ENCODE measurements around the gene CAPG. TPM values are rescaled to one million over a fixed set of nuclear protein-coding genes. Genes with fewer than 3 reads are reported as not detected.

The CAPG gene
- polyA plus RNA-seq, 1 donor (not counting 4 experiments of a cell fraction or from before 2014, with no cell fraction given), result 466 TPM

- no peak for FAIRE-seq
- dilution Hi-C loops (cut with MboI; ENCODE audit: extremely low pct_ligation_motif_present, low sequenced_read_pairs), result no loop called here
- H2AFZ ChIP-seq (ENCODE audit: control insufficient read depth, low read length), result peak overlapping the region; percentile 33
These were observed 28.2 kb upstream of the CAPG start for GRCh38 chr2:85438201-85439024.

GRCh38 chr2:85437488-85438200 is 27.5 kb upstream of the CAPG start:
- Histone ChIP-seq H3K4me3 (ENCODE audit: control insufficient read depth in 2 of 3, extremely low read depth in 1 of 3, insufficient read depth in 2 of 3, low read depth in 1 of 3, low read length in 3 of 3) (peak overlapping the region in 1 of 3 experiments; percentile 39), H4K20me1 (ENCODE audit: control insufficient read depth, extremely low read depth, insufficient read depth, low read length) (no peaks in the 10 kb centered on the region), H3K4me1 (ENCODE audit: control insufficient read depth, extremely low read depth, insufficient read depth, low read length) (peaks cover 25% of the 10 kb centered on the region), H3K9me1 (ENCODE audit: control insufficient read depth, extremely low read depth, insufficient read depth, low read length) (no peaks in the 10 kb centered on the region), H3K27me3 (ENCODE audit: control insufficient read depth, extremely low read depth, insufficient read depth, low read length) (no peaks in the 10 kb centered on the region), H2AFZ (ENCODE audit: control insufficient read depth, low read length) (peak overlapping the region; percentile 29), H3K9me3 (ENCODE audit: control insufficient read depth, low read depth, low read length) (no peaks in the 10 kb centered on the region), H3K36me3 (ENCODE audit: control insufficient read depth in 2 of 2, extremely low read depth in 1 of 2, insufficient read depth in 2 of 2, low read length in 2 of 2) (no peaks in the 10 kb centered on the region), H3K4me2 (ENCODE audit: control insufficient read depth, extremely low read depth, insufficient read depth, low read depth, low read length) (peak overlapping the region; percentile 67), H3K79me2 (ENCODE audit: control insufficient read depth, insufficient read depth, low read length) (no peaks in the 10 kb centered on the region), H3K9ac (ENCODE audit: control insufficient read depth, extremely low read depth, insufficient read depth, low read length) (peak overlapping the region; percentile 57), H3K27ac (ENCODE audit: control insufficient read depth, insufficient read depth, low read length) (peak overlapping the region; percentile 36)
- TF ChIP-seq, protein P1, sequence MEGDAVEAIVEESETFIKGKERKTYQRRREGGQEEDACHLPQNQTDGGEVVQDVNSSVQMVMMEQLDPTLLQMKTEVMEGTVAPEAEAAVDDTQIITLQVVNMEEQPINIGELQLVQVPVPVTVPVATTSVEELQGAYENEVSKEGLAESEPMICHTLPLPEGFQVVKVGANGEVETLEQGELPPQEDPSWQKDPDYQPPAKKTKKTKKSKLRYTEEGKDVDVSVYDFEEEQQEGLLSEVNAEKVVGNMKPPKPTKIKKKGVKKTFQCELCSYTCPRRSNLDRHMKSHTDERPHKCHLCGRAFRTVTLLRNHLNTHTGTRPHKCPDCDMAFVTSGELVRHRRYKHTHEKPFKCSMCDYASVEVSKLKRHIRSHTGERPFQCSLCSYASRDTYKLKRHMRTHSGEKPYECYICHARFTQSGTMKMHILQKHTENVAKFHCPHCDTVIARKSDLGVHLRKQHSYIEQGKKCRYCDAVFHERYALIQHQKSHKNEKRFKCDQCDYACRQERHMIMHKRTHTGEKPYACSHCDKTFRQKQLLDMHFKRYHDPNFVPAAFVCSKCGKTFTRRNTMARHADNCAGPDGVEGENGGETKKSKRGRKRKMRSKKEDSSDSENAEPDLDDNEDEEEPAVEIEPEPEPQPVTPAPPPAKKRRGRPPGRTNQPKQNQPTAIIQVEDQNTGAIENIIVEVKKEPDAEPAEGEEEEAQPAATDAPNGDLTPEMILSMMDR (optimal IDR thresholded peaks at IDR 0.05 in 1 of 3, IDR thresholded peaks at IDR 0.05 in 1 of 3, conservative IDR thresholded peaks at IDR 0.05 in 1 of 3; ENCODE audit: extremely low read depth in 1 of 3, insufficient read depth in 2 of 3, low read length in 3 of 3), result no peak
- no peak for TF ChIP-seq EZH2 (IDR thresholded peaks at IDR 0.05; ENCODE audit: low read length)
- no peak for DNase-seq (ENCODE audit: low read depth, low spot score)
- dilution Hi-C loops (cut with MboI; ENCODE audit: extremely low pct_ligation_motif_present, low sequenced_read_pairs), result no loop called here
- no peak for FAIRE-seq

More at GRCh38 chr2:85438201-85439024, 28.2 kb upstream of the CAPG start:
- H3K4me2 ChIP-seq (ENCODE audit: control insufficient read depth, extremely low read depth, insufficient read depth, low read depth, low read length), result peak overlapping the region; percentile 67
- H3K4me3 ChIP-seq (ENCODE audit: control insufficient read depth in 2 of 3, extremely low read depth in 1 of 3, insufficient read depth in 2 of 3, low read depth in 1 of 3, low read length in 3 of 3), result peak overlapping the region in 1 of 3 experiments; percentile 39
- TF ChIP-seq, protein P1 (optimal IDR thresholded peaks at IDR 0.05 in 1 of 3, IDR thresholded peaks at IDR 0.05 in 1 of 3, conservative IDR thresholded peaks at IDR 0.05 in 1 of 3; ENCODE audit: extremely low read depth in 1 of 3, insufficient read depth in 2 of 3, low read length in 3 of 3), result no peak
- TF ChIP-seq EZH2 (IDR thresholded peaks at IDR 0.05; ENCODE audit: low read length), result no peak
- H3K9me3 ChIP-seq (ENCODE audit: control insufficient read depth, low read depth, low read length), result no peaks in the 10 kb centered on the region
- H4K20me1 ChIP-seq (ENCODE audit: control insufficient read depth, extremely low read depth, insufficient read depth, low read length), result no peaks in the 10 kb centered on the region
- H3K79me2 ChIP-seq (ENCODE audit: control insufficient read depth, insufficient read depth, low read length), result no peaks in the 10 kb centered on the region
- no peaks in the 10 kb centered on the region for H3K36me3 ChIP-seq (ENCODE audit: control insufficient read depth in 2 of 2, extremely low read depth in 1 of 2, insufficient read depth in 2 of 2, low read length in 2 of 2)
- H3K9me1 ChIP-seq (ENCODE audit: control insufficient read depth, extremely low read depth, insufficient read depth, low read length), result no peaks in the 10 kb centered on the region
- no peak for DNase-seq (ENCODE audit: low read depth, low spot score)
- H3K27me3 ChIP-seq (ENCODE audit: control insufficient read depth, extremely low read depth, insufficient read depth, low read length), result no peaks in the 10 kb centered on the region
- peak overlapping the region; percentile 36 for H3K27ac ChIP-seq (ENCODE audit: control insufficient read depth, insufficient read depth, low read length)
- H3K4me1 ChIP-seq (ENCODE audit: control insufficient read depth, extremely low read depth, insufficient read depth, low read length), result peaks cover 22% of the 10 kb centered on the region
- peak overlapping the region; percentile 57 for H3K9ac ChIP-seq (ENCODE audit: control insufficient read depth, extremely low read depth, insufficient read depth, low read length)

All from keratinocyte (primary cell).